Retinal pigment epithelial cell (primary cell): ENCODE results near the gene UQCRHL.

ENCODE experiments used
- DNase-seq: peaks from one replicate; pipeline ENCODE4 v3.0.0-alpha.2; 2010; ENCODE audit warnings: low read depth
- H3K4me3 ChIP-seq: 2 replicates; pipeline ENCODE4 v1.5.1; 2011; ENCODE audit warnings: mild to moderate bottlenecking, low read length, control low read depth, moderate library complexity
- TF ChIP-seq, protein P1 (sequence below): conservative IDR thresholded peaks from 2 replicates; pipeline ENCODE4 v1.5.1; 2011; ENCODE audit warnings: low read depth, low read length, control low read depth, inconsistent platforms

The UQCRHL gene

DNA sequence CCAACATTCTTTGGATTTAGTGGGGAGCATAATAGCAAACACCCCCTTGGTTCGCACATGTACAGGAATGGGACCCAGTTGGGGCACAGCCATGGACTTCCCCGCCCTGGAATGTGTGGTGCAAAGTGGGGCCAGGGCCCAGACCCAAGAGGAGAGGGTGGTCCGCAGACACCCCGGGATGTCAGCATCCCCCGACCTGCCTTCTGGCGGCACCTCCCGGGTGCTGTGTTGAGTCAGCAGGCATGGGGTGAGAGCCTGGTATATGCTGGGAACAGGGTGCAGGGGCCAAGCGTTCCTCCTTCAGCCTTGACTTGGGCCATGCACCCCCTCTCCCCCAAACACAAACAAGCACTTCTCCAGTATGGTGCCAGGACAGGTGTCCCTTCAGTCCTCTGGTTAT, 21.8 kb downstream of the UQCRHL start:
- H3K4me3 ChIP-seq = no peak overlapping the region
- TF ChIP-seq, protein P1, sequence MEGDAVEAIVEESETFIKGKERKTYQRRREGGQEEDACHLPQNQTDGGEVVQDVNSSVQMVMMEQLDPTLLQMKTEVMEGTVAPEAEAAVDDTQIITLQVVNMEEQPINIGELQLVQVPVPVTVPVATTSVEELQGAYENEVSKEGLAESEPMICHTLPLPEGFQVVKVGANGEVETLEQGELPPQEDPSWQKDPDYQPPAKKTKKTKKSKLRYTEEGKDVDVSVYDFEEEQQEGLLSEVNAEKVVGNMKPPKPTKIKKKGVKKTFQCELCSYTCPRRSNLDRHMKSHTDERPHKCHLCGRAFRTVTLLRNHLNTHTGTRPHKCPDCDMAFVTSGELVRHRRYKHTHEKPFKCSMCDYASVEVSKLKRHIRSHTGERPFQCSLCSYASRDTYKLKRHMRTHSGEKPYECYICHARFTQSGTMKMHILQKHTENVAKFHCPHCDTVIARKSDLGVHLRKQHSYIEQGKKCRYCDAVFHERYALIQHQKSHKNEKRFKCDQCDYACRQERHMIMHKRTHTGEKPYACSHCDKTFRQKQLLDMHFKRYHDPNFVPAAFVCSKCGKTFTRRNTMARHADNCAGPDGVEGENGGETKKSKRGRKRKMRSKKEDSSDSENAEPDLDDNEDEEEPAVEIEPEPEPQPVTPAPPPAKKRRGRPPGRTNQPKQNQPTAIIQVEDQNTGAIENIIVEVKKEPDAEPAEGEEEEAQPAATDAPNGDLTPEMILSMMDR = no peak
- DNase-seq = no peak

DNA sequence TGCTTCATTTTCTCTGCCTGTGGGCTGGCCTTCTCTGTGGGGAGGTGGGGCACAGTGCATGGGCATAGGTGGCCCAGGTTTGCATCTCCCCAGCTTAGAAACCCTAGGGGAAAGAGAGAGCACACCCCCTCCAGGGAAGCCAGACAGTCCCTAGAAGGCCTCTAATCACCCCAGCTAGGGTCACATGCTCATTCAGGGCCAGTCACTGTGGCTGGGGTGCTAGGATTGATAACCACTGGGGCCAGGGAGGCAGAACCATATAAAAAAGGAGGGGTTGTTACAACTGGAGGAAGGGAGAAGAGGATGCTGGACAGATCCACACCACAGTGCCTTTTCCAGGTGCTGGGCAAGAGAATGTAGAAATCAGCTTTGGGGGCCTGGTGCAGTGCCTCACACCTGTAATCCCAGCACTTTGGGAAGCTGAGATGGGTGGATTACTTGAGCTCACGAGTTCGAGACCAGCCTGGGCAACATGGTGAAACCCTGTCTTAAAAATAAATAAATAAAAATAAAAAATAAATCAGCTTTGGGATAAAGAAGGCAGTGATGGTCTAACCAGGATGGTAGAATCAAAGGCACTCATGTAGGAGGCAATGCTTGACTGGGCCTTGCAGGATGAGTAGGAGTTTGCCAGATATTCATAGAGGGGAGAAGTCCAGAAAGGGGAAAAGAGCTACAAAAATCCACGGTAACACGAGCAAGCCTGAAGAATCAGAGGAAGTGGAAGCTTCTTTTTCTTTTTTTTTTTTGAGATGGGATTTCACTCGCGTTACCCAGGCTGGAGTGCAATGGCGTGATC, 29.3 kb downstream of the UQCRHL start:
- DNase-seq = no peak
- TF ChIP-seq, protein P1 = no peak
- H3K4me3 ChIP-seq = no peak overlapping the region

- TF ChIP-seq, protein P1 = no peak
- no peak for DNase-seq
- no peak overlapping the region for H3K4me3 ChIP-seq
Measured at GRCh38 chr1:15775706-15776105, 31.7 kb downstream of the UQCRHL start.

GRCh38 chr1:15771836-15772515, 35.5 kb downstream of the UQCRHL start:
- no peak overlapping the region for H3K4me3 ChIP-seq
- TF ChIP-seq, protein P1 = no peak

DNA sequence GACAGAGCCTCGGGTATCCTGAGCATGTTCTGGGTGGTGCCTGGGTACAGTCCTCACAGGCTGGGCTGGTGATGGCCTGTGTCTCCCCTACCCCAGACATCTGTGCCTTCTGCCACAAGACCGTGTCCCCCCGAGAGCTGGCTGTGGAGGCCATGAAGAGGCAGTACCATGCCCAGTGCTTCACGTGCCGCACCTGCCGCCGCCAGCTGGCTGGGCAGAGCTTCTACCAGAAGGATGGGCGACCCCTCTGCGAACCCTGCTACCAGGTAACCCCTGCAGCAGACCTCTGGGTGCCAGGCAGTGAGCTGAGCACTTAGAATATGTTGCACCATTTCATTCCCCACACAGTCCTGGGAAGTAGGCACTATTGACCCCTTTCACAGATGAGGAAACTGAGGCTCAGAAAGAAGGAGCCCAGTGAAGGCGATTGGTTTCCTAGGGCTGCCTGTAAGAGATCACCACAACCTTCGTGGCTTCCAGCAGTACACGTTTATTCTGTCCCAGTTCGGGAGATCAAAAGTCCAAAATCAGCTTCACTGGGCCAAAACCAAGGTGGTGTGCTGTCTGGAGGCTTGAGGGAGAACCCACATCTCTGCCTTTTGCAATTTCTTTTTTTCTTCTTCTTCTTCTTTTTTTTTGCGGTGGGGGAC, 37.0 kb downstream of the UQCRHL start:
- TF ChIP-seq, protein P1 = no peak
- no peak overlapping the region for H3K4me3 ChIP-seq
- DNase-seq = no peak

More at GRCh38 chr1:15771836-15772515, 35.5 kb downstream of the UQCRHL start:
- no peak for DNase-seq

DNA sequence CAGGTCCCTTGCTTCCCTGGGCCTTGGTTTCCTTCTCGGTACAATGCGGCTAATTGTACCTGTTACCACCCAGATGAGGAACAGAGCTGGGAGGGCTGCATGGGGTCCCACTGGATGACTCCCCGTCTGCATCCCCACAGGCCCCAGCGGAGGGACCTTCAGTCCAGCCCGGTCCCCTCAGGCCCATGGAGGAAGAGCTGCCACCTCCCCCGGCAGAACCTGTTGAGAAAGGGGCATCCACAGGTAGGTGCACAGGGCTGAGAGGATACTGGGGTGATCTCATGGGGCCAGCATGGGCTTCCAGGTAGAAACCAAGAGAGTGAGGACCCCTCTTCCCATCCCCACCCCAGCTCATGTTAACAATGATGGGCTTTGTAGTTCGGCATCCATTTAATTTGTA, 39.1 kb downstream of the UQCRHL start:
- no peak overlapping the region for H3K4me3 ChIP-seq
- DNase-seq = no peak
- TF ChIP-seq, protein P1 = no peak

DNA sequence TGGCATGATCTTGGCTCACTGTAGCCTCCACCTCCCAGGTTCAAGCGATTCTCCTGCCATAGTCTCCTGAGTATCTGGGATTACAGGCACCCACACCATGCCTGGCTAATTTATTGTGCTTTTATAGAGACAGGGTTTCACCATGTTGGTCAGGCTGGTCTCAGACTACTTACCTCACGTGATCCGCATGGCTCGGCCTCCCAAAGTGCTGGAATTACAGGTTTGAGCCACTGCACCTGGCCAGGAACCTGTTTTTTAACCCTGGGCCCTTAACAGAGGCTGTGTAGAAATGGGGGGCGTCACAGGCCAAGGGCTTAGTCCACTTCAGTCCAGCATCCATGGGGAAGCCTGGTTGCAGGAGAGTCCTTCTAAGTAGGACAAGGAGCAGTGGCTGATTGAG, 39.5 kb downstream of the UQCRHL start:
- H3K4me3 ChIP-seq = no peak overlapping the region
- no peak for DNase-seq
- TF ChIP-seq, protein P1 = no peak
